ENCODE measurements around the gene HTR2C.
"Not testable (repeated sequence)": the region's sequence is repeated elsewhere in the genome, so short reads cannot be mapped to it uniquely, and the experiment has no call there.

Gene HTR2C

GRCh38 chrX:114715096-114715495 is 131.2 kb downstream of the HTR2C start:
- DNase-seq: no peak

- no peak for DNase-seq
Observed at GRCh38 chrX:114717921-114718320, 134.0 kb downstream of the HTR2C start.

GRCh38 chrX:114766541-114766940 is 182.7 kb downstream of the HTR2C start:
- no peak for DNase-seq

GRCh38 chrX:114774691-114775090 is 190.8 kb downstream of the HTR2C start:
- DNase-seq: no peak

GRCh38 chrX:114782925-114783324 is 199.0 kb downstream of the HTR2C start:
- no peak for DNase-seq

- no peak for DNase-seq
Observed at GRCh38 chrX:114787061-114787460, 203.2 kb downstream of the HTR2C start.

GRCh38 chrX:114797494-114797893 is 213.6 kb downstream of the HTR2C start:
- no peak for DNase-seq

- no peak for DNase-seq
Observed at GRCh38 chrX:114798907-114799306, 215.0 kb downstream of the HTR2C start.

GRCh38 chrX:114800719-114801118 is 216.8 kb downstream of the HTR2C start:
- DNase-seq: no peak

- DNase-seq: no peak
Observed at GRCh38 chrX:114819509-114819908, 235.6 kb downstream of the HTR2C start.

GRCh38 chrX:114841051-114841450 is 257.2 kb downstream of the HTR2C start:
- DNase-seq: no peak

- DNase-seq: no peak
Observed at GRCh38 chrX:114842181-114842580, 258.3 kb downstream of the HTR2C start.

- no peak for DNase-seq
Observed at GRCh38 chrX:114889481-114889880, 305.6 kb downstream of the HTR2C start.

GRCh38 chrX:114903618-114904017 is 319.7 kb downstream of the HTR2C start:
- DNase-seq: no peak

- DNase-seq: no peak
Observed at GRCh38 chrX:114905251-114905650, 321.4 kb downstream of the HTR2C start.

- DNase-seq: no peak
Observed at GRCh38 chrX:114906984-114907510, 323.2 kb downstream of the HTR2C start.

GRCh38 chrX:114924423-114924822 is 340.5 kb downstream of the HTR2C start:
- no peak for DNase-seq

GRCh38 chrX:114924856-114925255 is 341.0 kb downstream of the HTR2C start:
- no peak for DNase-seq

GRCh38 chrX:114930227-114930626 is 346.3 kb downstream of the HTR2C start:
- DNase-seq: no peak

GRCh38 chrX:114932550-114932949 is 348.7 kb downstream of the HTR2C start:
- no peak for DNase-seq

GRCh38 chrX:114933291-114933690 is 349.4 kb downstream of the HTR2C start:
- not testable (repeated sequence) for DNase-seq

GRCh38 chrX:114937090-114937489 is 353.2 kb downstream of the HTR2C start:
- DNase-seq: not testable (repeated sequence)

- DNase-seq: no peak
Observed at GRCh38 chrX:114952696-114953095, 368.8 kb downstream of the HTR2C start.

Data from SHP77 (cell line).